ENCODE measurements around the gene SCGB1A1. TPM values are rescaled to one million over a fixed set of nuclear protein-coding genes. Genes with fewer than 3 reads are reported as not detected.

The SCGB1A1 gene
- total and polyA plus RNA-seq, 2 of the 13 experiments (the other 11 are each of a cell fraction or from before 2014, with no cell fraction given) = not detected

DNA sequence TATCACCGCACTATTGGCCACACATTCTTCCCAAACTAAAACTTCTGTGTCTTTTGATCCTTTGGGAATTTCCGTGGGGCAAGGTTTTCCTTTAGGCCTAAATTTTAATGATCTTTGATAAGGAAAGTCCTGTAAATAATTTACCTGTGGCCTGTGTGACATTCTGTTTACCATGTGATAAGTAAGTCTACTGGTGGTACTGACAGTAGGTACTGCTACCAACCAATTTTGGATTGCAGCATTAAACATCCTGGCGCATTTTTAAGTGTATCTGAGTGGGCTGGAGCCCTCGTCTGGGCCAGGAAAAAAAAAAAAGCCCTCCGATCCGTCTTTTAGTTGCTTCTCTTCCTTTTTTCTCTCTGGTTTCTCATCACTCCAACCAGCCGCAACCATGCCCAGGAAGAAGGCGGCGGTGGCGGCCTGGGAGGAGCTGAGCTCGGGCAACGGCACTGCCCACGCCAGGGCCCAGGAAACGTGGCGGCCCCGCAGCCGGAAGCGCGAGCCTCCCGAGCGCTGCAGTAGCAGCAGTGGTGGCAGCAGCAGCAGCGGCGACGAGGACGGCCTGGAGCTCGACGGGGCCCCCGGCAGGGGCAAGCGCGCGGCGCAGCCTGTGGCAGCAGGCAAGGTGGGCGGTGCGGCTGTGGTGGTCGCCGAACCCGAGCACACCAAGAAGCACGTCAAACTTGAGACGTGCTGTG, 47.9 kb upstream of the SCGB1A1 start:
- CTCF ChIA-PET (ENCODE audit: low intra/inter-chr PET ratio, low total read pairs) = no interaction called here
- H2AFZ ChIP-seq (ENCODE audit: low read length) = no peak overlapping the region
- H3K4me2 ChIP-seq (ENCODE audit: low read depth, low read length) = no peak overlapping the region
- POLR2A ChIA-PET = interaction anchor here (0.6 kb wide), 1 partner anchor 335 kb away, joined by 4 read pairs; no protein-coding TSS in a partner anchor
- no peak for ATAC-seq
- no peaks in the 10 kb centered on the region for H3K79me2 ChIP-seq (ENCODE audit: insufficient read depth, low read length)
- in situ Hi-C loops (cut with HindIII; ENCODE audit: extremely low pct_ligation_motif_present, low pct_unique_long_range_greater_than_20kb) (no loop called here), intact Hi-C loops (cut with micrococcal nuclease; ENCODE audit: unreplicated experiment) (no loop called here)
- WGBS (ENCODE audit: low lambda C conversion rate) = 94% methylated on average over 37 of the region's 39 CpGs
- H3K9me3 ChIP-seq (ENCODE audit: low read length) = no peaks in the 10 kb centered on the region; the same call in 1 of the 2 replicates
- no TSS peak for BruUV-seq (replicated peaks)
- no peaks in the 10 kb centered on the region; a peak in 2 of 5 replicates for H3K36me3 ChIP-seq (replicated peaks in 1 of 2; ENCODE audit: control insufficient read depth in 1 of 2, insufficient read depth in 2 of 2, low read length in 2 of 2)
- no peaks in the 10 kb centered on the region for H3K27me3 ChIP-seq (ENCODE audit: control insufficient read depth in 1 of 2, insufficient read depth in 2 of 2, low read length in 2 of 2)
- no peak overlapping the region for H3K9ac ChIP-seq (ENCODE audit: insufficient read depth, low read depth, low read length)
- no peak for FAIRE-seq
- no peak overlapping the region for H3K4me3 ChIP-seq (replicated peaks in 1 of 3; ENCODE audit: insufficient read depth in 1 of 3, low read depth in 2 of 3, low read length in 3 of 3)
- H3K4me1 ChIP-seq (ENCODE audit: insufficient read depth, low read length) = no peaks in the 10 kb centered on the region
- H3K27ac ChIP-seq (ENCODE audit: extremely low read length, insufficient read depth, low read length) = no peak overlapping the region
- H4K20me1 ChIP-seq (ENCODE audit: insufficient read depth, low read length) = no peaks in the 10 kb centered on the region
- DNase-seq (ENCODE audit: low spot score) = no peak
- TF ChIP-seq KLF13 (CRISPR knock-in tag; IDR thresholded peaks at IDR 0.05) (no peak), POLR2A (IDR thresholded peaks at IDR 0.05; ENCODE audit: insufficient read depth in 1 of 2, low read depth in 2 of 2, low read length in 2 of 2) (no peak), SAFB2 (CRISPR knock-in tag; IDR thresholded peaks at IDR 0.05; ENCODE audit: borderline replicate concordance, low read depth) (no peak), ZNF337 (CRISPR knock-in tag; IDR thresholded peaks at IDR 0.05; ENCODE audit: borderline replicate concordance, low read depth) (no peak), ZC3H4 (CRISPR knock-in tag; IDR thresholded peaks at IDR 0.05; ENCODE audit: borderline replicate concordance) (no peak), SMARCE1 (IDR thresholded peaks at IDR 0.05; ENCODE audit: borderline replicate concordance) (no peak), CC2D1A (CRISPR knock-in tag; IDR thresholded peaks at IDR 0.05) (no peak), MZF1 (CRISPR knock-in tag; IDR thresholded peaks at IDR 0.05; ENCODE audit: borderline replicate concordance) (no peak)
- TF ChIP-seq, protein P1, sequence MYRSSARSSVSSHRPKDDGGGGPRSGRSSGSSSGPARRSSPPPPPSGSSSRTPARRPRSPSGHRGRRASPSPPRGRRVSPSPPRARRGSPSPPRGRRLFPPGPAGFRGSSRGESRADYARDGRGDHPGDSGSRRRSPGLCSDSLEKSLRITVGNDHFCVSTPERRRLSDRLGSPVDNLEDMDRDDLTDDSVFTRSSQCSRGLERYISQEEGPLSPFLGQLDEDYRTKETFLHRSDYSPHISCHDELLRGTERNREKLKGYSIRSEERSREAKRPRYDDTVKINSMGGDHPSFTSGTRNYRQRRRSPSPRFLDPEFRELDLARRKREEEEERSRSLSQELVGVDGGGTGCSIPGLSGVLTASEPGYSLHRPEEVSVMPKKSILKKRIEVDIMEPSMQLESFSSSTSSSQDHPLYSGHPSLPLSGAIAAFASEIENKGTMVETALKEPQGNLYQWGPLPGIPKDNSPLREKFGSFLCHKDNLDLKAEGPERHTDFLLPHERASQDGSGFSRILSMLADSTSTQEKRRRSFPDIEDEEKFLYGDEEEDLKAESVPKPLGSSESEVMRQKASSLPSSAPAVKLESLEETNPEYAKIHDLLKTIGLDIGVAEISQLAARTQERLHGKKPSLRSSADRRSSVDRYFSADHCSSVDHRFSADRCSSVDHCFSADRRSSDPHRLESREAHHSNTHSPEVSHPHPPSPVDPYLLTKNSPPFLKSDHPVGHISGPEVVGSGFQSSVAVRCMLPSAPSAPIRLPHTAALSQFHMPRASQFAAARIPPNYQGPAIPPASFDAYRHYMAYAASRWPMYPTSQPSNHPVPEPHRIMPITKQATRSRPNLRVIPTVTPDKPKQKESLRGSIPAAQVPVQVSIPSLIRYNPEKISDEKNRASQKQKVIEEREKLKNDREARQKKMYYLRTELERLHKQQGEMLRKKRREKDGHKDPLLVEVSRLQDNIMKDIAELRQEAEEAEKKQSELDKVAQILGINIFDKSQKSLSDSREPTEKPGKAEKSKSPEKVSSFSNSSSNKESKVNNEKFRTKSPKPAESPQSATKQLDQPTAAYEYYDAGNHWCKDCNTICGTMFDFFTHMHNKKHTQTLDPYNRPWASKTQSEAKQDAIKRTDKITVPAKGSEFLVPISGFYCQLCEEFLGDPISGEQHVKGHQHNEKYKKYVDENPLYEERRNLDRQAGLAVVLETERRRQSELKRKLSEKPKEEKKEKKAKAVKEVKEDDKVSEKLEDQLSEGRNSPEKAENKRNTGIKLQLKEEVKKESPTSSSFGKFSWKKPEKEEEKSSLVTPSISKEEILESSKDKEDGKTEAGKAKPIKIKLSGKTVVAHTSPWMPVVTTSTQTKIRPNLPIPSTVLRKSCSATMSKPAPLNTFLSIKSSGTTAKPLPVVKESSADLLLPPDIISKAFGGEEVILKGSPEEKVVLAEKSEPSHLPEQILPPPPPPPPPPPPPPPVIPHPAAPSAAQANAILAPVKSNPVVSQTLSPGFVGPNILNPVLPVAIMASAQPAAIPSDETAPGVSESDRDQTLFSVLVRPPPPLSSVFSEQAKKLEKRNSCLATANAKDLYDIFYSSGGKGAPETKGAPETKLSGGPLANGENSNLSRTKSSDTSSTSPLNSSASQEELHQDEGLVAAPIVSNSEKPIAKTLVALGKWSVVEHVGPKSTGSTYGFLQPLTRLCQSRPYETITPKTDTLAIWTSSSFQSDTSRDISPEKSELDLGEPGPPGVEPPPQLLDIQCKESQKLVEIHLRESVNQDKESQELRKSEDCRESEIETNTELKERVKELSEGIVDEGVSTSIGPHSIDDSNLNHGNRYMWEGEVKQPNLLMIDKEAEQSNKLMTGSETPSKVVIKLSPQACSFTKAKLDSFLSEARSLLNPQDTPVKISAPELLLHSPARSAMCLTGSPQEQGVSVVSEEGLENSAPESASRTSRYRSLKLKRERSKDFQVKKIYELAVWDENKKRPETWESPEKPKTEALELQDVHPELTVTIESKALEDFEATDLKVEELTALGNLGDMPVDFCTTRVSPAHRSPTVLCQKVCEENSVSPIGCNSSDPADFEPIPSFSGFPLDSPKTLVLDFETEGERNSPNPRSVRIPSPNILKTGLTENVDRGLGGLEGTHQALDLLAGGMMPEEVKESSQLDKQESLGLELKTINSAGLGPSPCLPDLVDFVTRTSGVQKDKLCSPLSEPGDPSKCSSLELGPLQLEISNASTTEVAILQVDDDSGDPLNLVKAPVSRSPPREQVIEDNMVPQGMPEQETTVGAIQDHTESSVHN (CRISPR knock-in tag; IDR thresholded peaks at IDR 0.05) = no peak
- TF ChIP-seq, protein P2, sequence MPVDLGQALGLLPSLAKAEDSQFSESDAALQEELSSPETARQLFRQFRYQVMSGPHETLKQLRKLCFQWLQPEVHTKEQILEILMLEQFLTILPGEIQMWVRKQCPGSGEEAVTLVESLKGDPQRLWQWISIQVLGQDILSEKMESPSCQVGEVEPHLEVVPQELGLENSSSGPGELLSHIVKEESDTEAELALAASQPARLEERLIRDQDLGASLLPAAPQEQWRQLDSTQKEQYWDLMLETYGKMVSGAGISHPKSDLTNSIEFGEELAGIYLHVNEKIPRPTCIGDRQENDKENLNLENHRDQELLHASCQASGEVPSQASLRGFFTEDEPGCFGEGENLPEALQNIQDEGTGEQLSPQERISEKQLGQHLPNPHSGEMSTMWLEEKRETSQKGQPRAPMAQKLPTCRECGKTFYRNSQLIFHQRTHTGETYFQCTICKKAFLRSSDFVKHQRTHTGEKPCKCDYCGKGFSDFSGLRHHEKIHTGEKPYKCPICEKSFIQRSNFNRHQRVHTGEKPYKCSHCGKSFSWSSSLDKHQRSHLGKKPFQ (CRISPR knock-in tag; IDR thresholded peaks at IDR 0.05; ENCODE audit: insufficient replicate concordance) = no peak
- TF ChIP-seq, protein P3, sequence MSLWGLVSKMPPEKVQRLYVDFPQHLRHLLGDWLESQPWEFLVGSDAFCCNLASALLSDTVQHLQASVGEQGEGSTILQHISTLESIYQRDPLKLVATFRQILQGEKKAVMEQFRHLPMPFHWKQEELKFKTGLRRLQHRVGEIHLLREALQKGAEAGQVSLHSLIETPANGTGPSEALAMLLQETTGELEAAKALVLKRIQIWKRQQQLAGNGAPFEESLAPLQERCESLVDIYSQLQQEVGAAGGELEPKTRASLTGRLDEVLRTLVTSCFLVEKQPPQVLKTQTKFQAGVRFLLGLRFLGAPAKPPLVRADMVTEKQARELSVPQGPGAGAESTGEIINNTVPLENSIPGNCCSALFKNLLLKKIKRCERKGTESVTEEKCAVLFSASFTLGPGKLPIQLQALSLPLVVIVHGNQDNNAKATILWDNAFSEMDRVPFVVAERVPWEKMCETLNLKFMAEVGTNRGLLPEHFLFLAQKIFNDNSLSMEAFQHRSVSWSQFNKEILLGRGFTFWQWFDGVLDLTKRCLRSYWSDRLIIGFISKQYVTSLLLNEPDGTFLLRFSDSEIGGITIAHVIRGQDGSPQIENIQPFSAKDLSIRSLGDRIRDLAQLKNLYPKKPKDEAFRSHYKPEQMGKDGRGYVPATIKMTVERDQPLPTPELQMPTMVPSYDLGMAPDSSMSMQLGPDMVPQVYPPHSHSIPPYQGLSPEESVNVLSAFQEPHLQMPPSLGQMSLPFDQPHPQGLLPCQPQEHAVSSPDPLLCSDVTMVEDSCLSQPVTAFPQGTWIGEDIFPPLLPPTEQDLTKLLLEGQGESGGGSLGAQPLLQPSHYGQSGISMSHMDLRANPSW (CRISPR knock-in tag; IDR thresholded peaks at IDR 0.05; ENCODE audit: borderline replicate concordance) = no peak
